DMS79 (cell line): Measurements from ENCODE around the gene ITPR2.
"Not testable (repeated sequence)": the region's sequence is repeated elsewhere in the genome, so short reads cannot be mapped to it uniquely, and the experiment has no call there.

ENCODE experiments used
- DNase-seq: peaks from one replicate; lab custom pipeline; 2025; lab: John Stamatoyannopoulos, UW

The ITPR2 gene

GRCh38 chr12:26564391-26564790, 268.6 kb downstream of the ITPR2 start:
- no peak for DNase-seq

- no peak for DNase-seq
Measured at GRCh38 chr12:26563552-26563951, 269.4 kb downstream of the ITPR2 start.

- no peak for DNase-seq
Measured at GRCh38 chr12:26557326-26557725, 275.7 kb downstream of the ITPR2 start.

DNA sequence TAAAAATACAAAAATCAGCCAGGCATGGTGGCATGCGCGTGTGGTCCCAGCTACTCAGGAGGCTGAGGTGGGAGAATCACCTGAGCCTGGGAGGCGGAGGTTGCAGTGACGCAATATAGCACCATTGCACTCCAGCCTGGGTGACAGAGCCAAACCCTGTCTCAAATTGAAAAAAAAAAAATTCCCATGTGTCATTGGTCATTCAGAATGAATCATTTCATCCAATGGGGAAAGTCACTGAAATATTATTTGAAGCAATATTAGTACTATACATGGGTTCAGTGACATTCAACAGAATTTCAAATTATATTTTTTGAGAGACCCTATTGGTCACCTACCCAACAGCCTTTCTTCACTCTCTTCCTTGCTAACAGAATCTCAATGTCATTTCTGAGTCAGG, 276.1 kb downstream of the ITPR2 start:
- no peak for DNase-seq

- no peak for DNase-seq
Measured at GRCh38 chr12:26555139-26555538, 277.9 kb downstream of the ITPR2 start.

GRCh38 chr12:26554332-26554731, 278.7 kb downstream of the ITPR2 start:
- no peak for DNase-seq

DNA sequence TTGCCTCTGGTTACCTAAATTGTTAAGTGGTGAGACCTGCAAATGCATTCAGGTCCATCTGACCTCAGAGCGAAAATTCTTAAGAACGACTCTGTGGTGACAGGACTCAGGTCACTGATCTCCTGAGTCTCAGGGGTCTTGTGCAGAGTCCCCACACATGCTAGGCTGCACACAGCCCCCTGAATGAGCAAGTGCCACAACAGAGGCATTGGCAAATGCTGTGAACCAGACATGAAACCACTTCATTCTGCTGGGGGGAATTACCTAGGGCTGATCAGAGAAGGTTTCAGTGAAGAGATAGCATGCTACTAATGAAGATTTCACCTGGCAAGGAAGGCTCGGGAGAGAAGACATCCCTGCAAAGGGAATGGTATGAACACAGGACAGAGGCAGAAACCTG, 281.6 kb downstream of the ITPR2 start:
- no peak for DNase-seq

DNA sequence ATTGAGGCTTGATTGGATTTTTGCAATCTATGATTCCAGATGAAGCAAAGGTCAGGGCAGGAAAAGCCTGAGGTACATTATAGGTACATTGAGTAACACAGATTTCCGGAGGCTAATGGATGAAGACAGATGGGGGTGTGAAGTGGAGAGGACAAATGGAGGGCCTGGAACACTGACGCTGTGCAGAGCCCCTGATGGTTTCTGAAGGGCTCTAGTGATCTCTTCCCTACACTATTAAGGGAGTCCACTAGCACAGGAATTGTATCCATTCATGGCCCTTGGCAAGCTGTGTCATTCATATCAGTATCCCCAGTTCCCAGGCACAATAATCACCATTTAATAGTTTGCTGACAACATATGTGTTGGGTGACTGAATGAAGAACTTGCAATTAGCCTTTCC, 284.8 kb downstream of the ITPR2 start:
- DNase-seq, result no peak

- no peak for DNase-seq
Measured at GRCh38 chr12:26546535-26547314, 286.3 kb downstream of the ITPR2 start.

- DNase-seq, result no peak
Measured at GRCh38 chr12:26539131-26539530, 293.9 kb downstream of the ITPR2 start.

- no peak for DNase-seq
Measured at GRCh38 chr12:26537651-26538050, 295.3 kb downstream of the ITPR2 start.

- no peak for DNase-seq
Measured at GRCh38 chr12:26537126-26537525, 295.9 kb downstream of the ITPR2 start.

DNA sequence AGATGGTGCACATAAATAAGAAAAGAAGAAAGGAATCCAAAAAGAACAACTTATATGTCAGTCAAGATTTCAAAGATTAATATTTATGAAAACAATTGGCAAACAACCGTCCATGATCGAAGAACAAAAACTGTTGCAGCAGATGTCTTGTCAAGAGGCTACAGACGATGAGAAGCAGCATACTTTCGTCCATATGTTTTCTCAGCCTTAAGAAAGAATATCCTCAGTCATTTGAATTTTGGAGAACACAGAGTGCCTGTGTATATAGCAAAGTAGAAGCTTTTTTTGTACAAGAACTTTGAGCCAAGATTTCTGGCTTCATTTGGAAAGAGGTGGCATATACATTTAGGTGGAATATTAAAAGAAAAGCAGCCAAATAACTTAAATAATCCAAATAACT, 297.2 kb downstream of the ITPR2 start:
- no peak for DNase-seq

GRCh38 chr12:26534071-26534470, 298.9 kb downstream of the ITPR2 start:
- no peak for DNase-seq

DNA sequence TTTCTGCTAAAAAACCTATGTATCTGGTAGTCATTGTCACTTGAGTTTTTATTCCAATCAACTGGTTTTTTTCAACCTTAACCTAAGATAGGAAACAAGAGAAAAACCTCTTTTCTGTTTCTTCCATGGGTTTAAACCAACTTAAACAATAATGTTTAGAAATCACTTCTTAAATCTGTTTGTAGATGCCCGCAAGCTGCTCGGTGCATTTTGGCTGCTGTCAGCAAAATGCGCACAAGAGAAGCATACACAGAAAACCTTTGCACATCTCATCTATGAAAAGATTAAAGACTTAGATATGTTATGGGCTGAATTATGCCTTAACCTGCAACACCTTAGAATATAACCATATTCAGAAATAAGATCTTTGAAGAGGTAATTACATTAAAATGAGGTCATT, 299.8 kb downstream of the ITPR2 start:
- no peak for DNase-seq

- no peak for DNase-seq
Measured at GRCh38 chr12:26530461-26530860, 302.5 kb downstream of the ITPR2 start.

- DNase-seq, result no peak
Measured at GRCh38 chr12:26528943-26529342, 304.1 kb downstream of the ITPR2 start.

GRCh38 chr12:26527682-26528081, 305.3 kb downstream of the ITPR2 start:
- DNase-seq, result no peak

- no peak for DNase-seq
Measured at GRCh38 chr12:26524862-26525465, 308.0 kb downstream of the ITPR2 start.

DNA sequence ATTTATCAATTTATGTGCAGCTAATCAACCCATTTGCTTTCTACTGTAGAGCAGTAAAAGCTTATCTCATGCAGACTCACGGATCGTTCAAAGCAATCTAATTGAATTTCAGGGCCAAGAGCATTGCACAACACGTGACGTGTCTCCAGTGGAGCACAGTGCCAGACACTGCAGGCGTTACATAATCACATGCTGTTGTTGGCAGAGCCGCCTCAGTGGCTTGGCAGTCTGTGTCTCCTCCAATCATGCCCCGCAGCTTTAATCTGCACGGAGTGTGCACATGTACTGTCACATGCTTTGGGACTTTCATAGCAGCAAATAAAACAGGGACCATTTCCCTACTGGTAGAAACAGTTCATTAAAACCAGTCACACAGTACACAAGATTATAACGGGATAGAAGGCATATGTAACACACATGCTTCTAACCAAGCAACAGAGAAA, 309.3 kb downstream of the ITPR2 start:
- no peak for DNase-seq

GRCh38 chr12:26520869-26521268, 312.1 kb downstream of the ITPR2 start:
- DNase-seq, result no peak

GRCh38 chr12:26520109-26520508, 312.9 kb downstream of the ITPR2 start:
- no peak for DNase-seq

- no peak for DNase-seq
Measured at GRCh38 chr12:26519462-26519861, 313.5 kb downstream of the ITPR2 start.

GRCh38 chr12:26517320-26517719, 315.7 kb downstream of the ITPR2 start:
- DNase-seq, result not testable (repeated sequence)
